SK-N-SH (cell line): Measurements from ENCODE around the gene PROP1. TPM values are rescaled to one million over a fixed set of nuclear protein-coding genes. Genes with fewer than 3 reads are reported as not detected.

ENCODE experiments used
- CTCF ChIA-PET: fragments of 300-600, 350-600 bp; formaldehyde crosslinking; extraction: SDS; loops from one replicate; lab custom pipeline; 2021; lab: Yijun Ruan, JAX
- POLR2A ChIA-PET: fragments of 350-600 bp; sonication (Branson Sonifier 250); formaldehyde crosslinking; extraction: SDS; loops from one replicate; lab custom pipeline; 2020; ENCODE audit warnings: antibody characterized with exemption, inconsistent platforms; lab: Yijun Ruan, JAX
- DNase-seq: peaks from one replicate; pipeline ENCODE4 v3.0.0; 2012
- H2AFZ ChIP-seq: fragments of 200-600 bp; sonication (generic); 2 replicates; pipeline ENCODE4 v1.8.1; 2016; ENCODE audit warnings: antibody characterized with exemption, mild to moderate bottlenecking, low read depth
- H3F3A ChIP-seq: fragments of 200-600 bp; sonication (generic); replicated peaks from 2 replicates; pipeline ENCODE3; 2016; ENCODE audit warnings: antibody characterized with exemption, mild to moderate bottlenecking; ENCODE audit not compliant: insufficient read depth
- H3K27ac ChIP-seq, 2 experiments: fragments of 200-500 bp in 1 of 2; fragments of 200-600 bp in 1 of 2; sonication (Bioruptor generic) in 1 of 2; sonication (generic), shearing (Covaris generic) in 1 of 2; 2 replicates each; pipeline versions ENCODE4 v1.5.1 to v1.6.1; 2014 to 2016; ENCODE audit warnings: low read depth in 2 of 2, inconsistent platforms in 1 of 2, low read length in 1 of 2, mild to moderate bottlenecking in 1 of 2, mixed read lengths in 1 of 2
- H3K27me3 ChIP-seq: fragments of 200-600 bp; sonication (generic), shearing (Covaris generic); 2 replicates; pipeline ENCODE4 v1.6.1; 2016; ENCODE audit warnings: mixed run types; ENCODE audit not compliant: insufficient read depth
- H3K36me3 ChIP-seq, 2 experiments: fragments of 200-500 bp in 1 of 2; fragments of 200-600 bp in 1 of 2; sonication (Bioruptor generic) in 1 of 2; sonication (generic) in 1 of 2; replicated peaks in 1 of 2; 2 replicates each; pipeline versions ENCODE3 to v1.5.1; 2014 to 2016; ENCODE audit warnings: low read length in 1 of 2, mild to moderate bottlenecking in 1 of 2; ENCODE audit not compliant: insufficient read depth in 2 of 2, control insufficient read depth in 1 of 2
- H3K4me1 ChIP-seq, 2 experiments: fragments of 200-500 bp in 1 of 2; fragments of 200-600 bp in 1 of 2; sonication (Bioruptor generic) in 1 of 2; sonication (generic), shearing (Covaris generic) in 1 of 2; 2 replicates each; pipeline versions ENCODE4 v1.5.1 to v1.6.1; 2014 to 2016; ENCODE audit warnings: low read depth in 1 of 2, low read length in 1 of 2, mixed run types in 1 of 2; ENCODE audit not compliant: insufficient read depth in 2 of 2, control insufficient read depth in 1 of 2
- H3K4me2 ChIP-seq: fragments of 200-600 bp; sonication (generic), shearing (Covaris generic); 2 replicates; pipeline ENCODE4 v1.6.1; 2017; ENCODE audit warnings: mixed run types
- H3K4me3 ChIP-seq, 2 experiments: fragments of 200-500 bp in 1 of 2; fragments of 200-600 bp in 1 of 2; sonication (Bioruptor generic) in 1 of 2; sonication (generic), shearing (Covaris generic) in 1 of 2; 2 replicates each; pipeline versions ENCODE4 v1.5.1 to v1.8.1; 2014 to 2016; ENCODE audit warnings: low read depth in 2 of 2, inconsistent platforms in 1 of 2, low read length in 1 of 2, mild to moderate bottlenecking in 1 of 2, mixed read lengths in 1 of 2, moderate library complexity in 1 of 2
- H3K79me2 ChIP-seq: fragments of 200-600 bp; sonication (generic); 2 replicates; pipeline ENCODE4 v1.8.1; 2017; ENCODE audit warnings: mild to moderate bottlenecking; ENCODE audit not compliant: insufficient read depth
- H3K9ac ChIP-seq: fragments of 200-600 bp; sonication (generic); 2 replicates; pipeline ENCODE4 v1.6.1; 2017; ENCODE audit warnings: mixed run types
- H3K9me2 ChIP-seq: fragments of 200-600 bp; sonication (generic); 2 replicates; pipeline ENCODE4 v1.6.1; 2017; ENCODE audit warnings: mixed run types
- H3K9me3 ChIP-seq: fragments of 200-600 bp; sonication (generic); 2 replicates; pipeline ENCODE4 v1.6.1; 2017; ENCODE audit warnings: mixed run types, mild to moderate bottlenecking, moderate library complexity
- H4K20me1 ChIP-seq: fragments of 200-600 bp; sonication (generic); 2 replicates; pipeline ENCODE4 v1.6.1; 2017; ENCODE audit warnings: mild to moderate bottlenecking, mixed run types; ENCODE audit not compliant: insufficient read depth
- FOXM1 ChIP-seq: IDR thresholded peaks from 2 replicates; pipeline ENCODE4 v1.4.0; 2012; ENCODE audit warnings: low read depth, mild to moderate bottlenecking
- GATA2 ChIP-seq: sonication (generic); formaldehyde crosslinking; IDR thresholded peaks from 2 replicates; pipeline ENCODE4 v1.5.0; 2020; ENCODE audit warnings: mild to moderate bottlenecking, missing genetic modification reagents
- JUND ChIP-seq: IDR thresholded peaks from 2 replicates; pipeline ENCODE4 v1.4.0; 2012
- RAD21 ChIP-seq: IDR thresholded peaks from 2 replicates; pipeline ENCODE4 v1.6.1; 2012; ENCODE audit warnings: mild to moderate bottlenecking, low read length
- RXRA ChIP-seq: IDR thresholded peaks from 2 replicates; pipeline ENCODE4 v1.4.0; 2012; ENCODE audit warnings: low read depth, mild to moderate bottlenecking, borderline replicate concordance
- WGBS: methylation state at CpG from one replicate; pipeline ENCODE4 v1.1.6; 2017; ENCODE audit warnings: low lambda C conversion rate; 5-methylcytosine and 5-hydroxymethylcytosine counted together
- polyA plus RNA-seq, 3 experiments: library from polyadenylated mRNA; depleted of rRNA; stranded (reverse); fragments of >200 nt; gene quantifications; 2 replicates each; pipeline ENCODE4 v1.2.3, GENCODE V29; 2012
- TF ChIP-seq, protein P1 (sequence below): IDR thresholded peaks from 2 replicates; pipeline ENCODE4; 2012
- TF ChIP-seq, protein P2 (sequence below): fragments of 150-350 bp; IDR thresholded peaks from 2 replicates; pipeline ENCODE4 v1.6.1; 2016; ENCODE audit warnings: mild to moderate bottlenecking, low read depth, low read length
- TF ChIP-seq, protein P3 (sequence below): IDR thresholded peaks from 2 replicates; pipeline ENCODE4 v1.4.0; 2012; ENCODE audit warnings: low read depth, borderline replicate concordance
- TF ChIP-seq, protein P4 (sequence below): IDR thresholded peaks from 2 replicates; pipeline ENCODE4 v1.4.0; 2012; ENCODE audit warnings: low read depth

The PROP1 gene
- polyA plus RNA-seq, 1 of the 3 experiments (the other 2 are of a cell fraction) = not detected

DNA sequence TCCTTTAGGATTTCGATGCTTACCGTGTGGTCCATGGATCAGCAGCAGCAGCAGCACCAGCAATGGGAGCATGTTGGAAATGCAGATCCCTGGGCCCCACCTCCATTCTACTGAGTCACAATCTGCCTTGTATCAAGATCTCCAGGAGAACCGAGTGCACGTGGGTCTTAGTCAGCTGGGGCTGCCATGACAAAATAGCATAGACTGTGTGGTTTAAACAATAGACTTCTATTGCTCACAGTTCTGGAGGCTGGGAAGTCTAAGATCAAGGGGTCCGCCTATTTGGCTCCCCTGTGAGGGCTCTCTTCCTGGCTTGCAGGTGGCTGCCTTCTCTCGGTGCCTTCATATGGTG is 1.3 kb upstream of the PROP1 start:
- POLR2A ChIA-PET = no interaction called here

DNA sequence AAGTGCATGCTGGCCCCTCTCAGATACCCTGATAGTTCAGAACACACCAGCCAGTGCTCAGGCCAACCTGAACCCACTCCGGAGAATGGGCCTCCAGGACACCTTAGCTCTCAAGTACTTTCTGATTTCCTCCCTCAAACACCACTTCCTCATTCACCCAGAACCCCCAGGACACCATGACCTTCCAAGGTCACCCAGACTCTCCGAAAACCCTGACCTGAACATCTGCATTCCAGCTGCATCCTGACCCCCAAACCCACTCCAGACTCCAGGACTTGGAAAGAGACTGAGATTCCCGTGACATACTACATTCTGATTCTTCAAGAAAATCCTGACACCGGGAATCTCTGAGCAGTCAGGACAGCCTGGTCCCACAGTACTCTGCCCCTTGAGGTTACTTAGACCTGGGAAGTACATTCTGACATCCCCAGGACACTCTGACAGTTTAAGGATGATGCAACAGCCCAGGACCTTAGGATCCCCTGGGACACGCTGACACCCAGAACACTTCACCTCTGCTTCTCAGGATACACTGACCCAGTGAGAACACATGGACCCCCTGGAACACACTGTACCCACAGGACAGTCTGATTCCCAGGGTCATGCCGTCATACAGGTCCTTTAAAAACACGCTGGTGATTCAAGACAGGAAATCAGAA is 747 bp upstream of the PROP1 start:
- DNase-seq = no peak
- Histone ChIP-seq H3K27ac (no peak overlapping the region), H3K9me2 (no peaks in the 10 kb centered on the region), H3F3A (no peaks in the 10 kb centered on the region), H3K79me2 (no peaks in the 10 kb centered on the region), H2AFZ (no peak overlapping the region), H3K36me3 (no peaks in the 10 kb centered on the region), H3K9me3 (no peaks in the 10 kb centered on the region), H4K20me1 (no peaks in the 10 kb centered on the region), H3K9ac (no peak overlapping the region), H3K4me3 (no peak overlapping the region), H3K4me2 (no peak overlapping the region), H3K4me1 (no peaks in the 10 kb centered on the region), H3K27me3 (peaks cover 24% of the 10 kb centered on the region)
- 23% methylated on average over 6 of the region's 7 CpGs for WGBS
- no peak for TF ChIP-seq RAD21
- TF ChIP-seq, protein P1, sequence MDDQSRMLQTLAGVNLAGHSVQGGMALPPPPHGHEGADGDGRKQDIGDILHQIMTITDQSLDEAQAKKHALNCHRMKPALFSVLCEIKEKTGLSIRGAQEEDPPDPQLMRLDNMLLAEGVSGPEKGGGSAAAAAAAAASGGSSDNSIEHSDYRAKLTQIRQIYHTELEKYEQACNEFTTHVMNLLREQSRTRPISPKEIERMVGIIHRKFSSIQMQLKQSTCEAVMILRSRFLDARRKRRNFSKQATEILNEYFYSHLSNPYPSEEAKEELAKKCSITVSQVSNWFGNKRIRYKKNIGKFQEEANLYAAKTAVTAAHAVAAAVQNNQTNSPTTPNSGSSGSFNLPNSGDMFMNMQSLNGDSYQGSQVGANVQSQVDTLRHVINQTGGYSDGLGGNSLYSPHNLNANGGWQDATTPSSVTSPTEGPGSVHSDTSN = no peak
- TF ChIP-seq, protein P2, sequence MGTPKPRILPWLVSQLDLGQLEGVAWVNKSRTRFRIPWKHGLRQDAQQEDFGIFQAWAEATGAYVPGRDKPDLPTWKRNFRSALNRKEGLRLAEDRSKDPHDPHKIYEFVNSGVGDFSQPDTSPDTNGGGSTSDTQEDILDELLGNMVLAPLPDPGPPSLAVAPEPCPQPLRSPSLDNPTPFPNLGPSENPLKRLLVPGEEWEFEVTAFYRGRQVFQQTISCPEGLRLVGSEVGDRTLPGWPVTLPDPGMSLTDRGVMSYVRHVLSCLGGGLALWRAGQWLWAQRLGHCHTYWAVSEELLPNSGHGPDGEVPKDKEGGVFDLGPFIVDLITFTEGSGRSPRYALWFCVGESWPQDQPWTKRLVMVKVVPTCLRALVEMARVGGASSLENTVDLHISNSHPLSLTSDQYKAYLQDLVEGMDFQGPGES = no peak
- TF ChIP-seq JUND = no peak
- no peak for TF ChIP-seq RXRA
- TF ChIP-seq FOXM1 = no peak
- TF ChIP-seq, protein P3, sequence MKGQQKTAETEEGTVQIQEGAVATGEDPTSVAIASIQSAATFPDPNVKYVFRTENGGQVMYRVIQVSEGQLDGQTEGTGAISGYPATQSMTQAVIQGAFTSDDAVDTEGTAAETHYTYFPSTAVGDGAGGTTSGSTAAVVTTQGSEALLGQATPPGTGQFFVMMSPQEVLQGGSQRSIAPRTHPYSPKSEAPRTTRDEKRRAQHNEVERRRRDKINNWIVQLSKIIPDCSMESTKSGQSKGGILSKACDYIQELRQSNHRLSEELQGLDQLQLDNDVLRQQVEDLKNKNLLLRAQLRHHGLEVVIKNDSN = no peak
- no peak for TF ChIP-seq GATA2
- CTCF ChIA-PET = no interaction called here
- POLR2A ChIA-PET = no interaction called here

More for the DNA sequence above, 1.3 kb upstream of the PROP1 start:
- no peak for DNase-seq
- no peaks in the 10 kb centered on the region for H3K4me1 ChIP-seq
- CTCF ChIA-PET = no interaction called here
- no peaks in the 10 kb centered on the region for H3K9me3 ChIP-seq
- H3K9ac ChIP-seq = no peak overlapping the region
- TF ChIP-seq, protein P2 = no peak
- TF ChIP-seq, protein P4, sequence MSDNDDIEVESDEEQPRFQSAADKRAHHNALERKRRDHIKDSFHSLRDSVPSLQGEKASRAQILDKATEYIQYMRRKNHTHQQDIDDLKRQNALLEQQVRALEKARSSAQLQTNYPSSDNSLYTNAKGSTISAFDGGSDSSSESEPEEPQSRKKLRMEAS = 0 out of 2 replicates have a peak, but pooled peaks have one; percentile 18
- peaks cover 24% of the 10 kb centered on the region for H3K27me3 ChIP-seq
- H4K20me1 ChIP-seq = no peaks in the 10 kb centered on the region
- H3K9me2 ChIP-seq = no peaks in the 10 kb centered on the region
- 20% methylated on average over 5 of the region's 6 CpGs for WGBS
- no peak overlapping the region for H3K4me3 ChIP-seq
- H3F3A ChIP-seq = no peaks in the 10 kb centered on the region
- no peaks in the 10 kb centered on the region for H3K79me2 ChIP-seq
- H2AFZ ChIP-seq = no peak overlapping the region
- H3K27ac ChIP-seq = no peak overlapping the region
- H3K36me3 ChIP-seq = no peaks in the 10 kb centered on the region
- no peak overlapping the region for H3K4me2 ChIP-seq
